PFSK-1 (cell line): Measurements from ENCODE around the gene CACNG7.

Source experiments
- FOXP2 ChIP-seq: optimal IDR thresholded peaks from 2 replicates; pipeline ENCODE3; 2011; ENCODE audit warnings: borderline replicate concordance, control low read depth, inconsistent platforms; ENCODE audit not compliant: insufficient read depth; ENCODE audit errors: extremely low read length, extremely low read depth
- POLR2AphosphoS5 ChIP-seq: IDR thresholded peaks from 2 replicates; pipeline ENCODE4 v1.6.1; 2012; ENCODE audit warnings: low read depth, mild to moderate bottlenecking, control low read depth, low read length, moderate library complexity
- REST ChIP-seq, 2 experiments: IDR thresholded peaks; 2 replicates each; pipeline versions ENCODE4 v1.6.1 to v1.8.0; 2011 to 2012; ENCODE audit warnings: low read depth in 2 of 2, low read length in 2 of 2, control low read depth in 1 of 2, inconsistent platforms in 1 of 2, mild to moderate bottlenecking in 1 of 2, moderate library complexity in 1 of 2; ENCODE audit not compliant: insufficient read depth in 1 of 2
- SIN3A ChIP-seq: IDR thresholded peaks from 2 replicates; pipeline ENCODE4 v1.6.1; 2012; ENCODE audit warnings: mild to moderate bottlenecking, low read length, moderate library complexity, borderline replicate concordance; ENCODE audit not compliant: insufficient read depth
- TAF1 ChIP-seq: IDR thresholded peaks from 2 replicates; pipeline ENCODE4 v1.6.1; 2012; ENCODE audit warnings: low read length, control low read depth, borderline replicate concordance; ENCODE audit not compliant: insufficient read depth

CACNG7 gene

GRCh38 chr19:53870485-53870844 is 38.6 kb upstream of the CACNG7 start:
- no peak for TF ChIP-seq SIN3A
- no peak for TF ChIP-seq FOXP2

GRCh38 chr19:53871454-53871853 is 37.6 kb upstream of the CACNG7 start:
- TF ChIP-seq FOXP2 (no peak), TAF1 (no peak), REST (IDR thresholded peaks at IDR 0.05; ENCODE audit: insufficient read depth in 1 of 2, low read depth in 2 of 2, low read length in 2 of 2) (no peak), POLR2AphosphoS5 (no peak), SIN3A (no peak)

- TF ChIP-seq SIN3A (no peak), POLR2AphosphoS5 (no peak)
Observed at GRCh38 chr19:53872762-53873161, 36.3 kb upstream of the CACNG7 start.

GRCh38 chr19:53873773-53874605 is 35.1 kb upstream of the CACNG7 start:
- TF ChIP-seq FOXP2 (no peak), POLR2AphosphoS5 (no peak), REST (IDR thresholded peaks at IDR 0.05; ENCODE audit: insufficient read depth in 1 of 2, low read depth in 2 of 2, low read length in 2 of 2) (no peak), SIN3A (no peak), TAF1 (no peak)

GRCh38 chr19:53874606-53874990 is 34.5 kb upstream of the CACNG7 start:
- TF ChIP-seq SIN3A, result no peak
- TF ChIP-seq TAF1, result no peak
- no peak for TF ChIP-seq REST (IDR thresholded peaks at IDR 0.05; ENCODE audit: insufficient read depth in 1 of 2, low read depth in 2 of 2, low read length in 2 of 2)
- no peak for TF ChIP-seq FOXP2
- TF ChIP-seq POLR2AphosphoS5, result no peak

- TF ChIP-seq TAF1, result no peak
Observed at GRCh38 chr19:53875602-53876325, 33.3 kb upstream of the CACNG7 start.
